ENCODE data around the gene PML.

The PML gene

GRCh38 chr15:74024687-74025086 lies 30.2 kb downstream of the PML start:
- Histone ChIP-seq H3K27ac (no peak overlapping the region), H3K4me3 (ENCODE audit: low read depth, low read length) (no peak overlapping the region), H3K27me3 (replicated peaks) (no peaks in the 10 kb centered on the region), H3K36me3 (replicated peaks) (peaks cover 43% of the 10 kb centered on the region)
- in situ Hi-C loops (cut with HindIII; ENCODE audit: low pct_ligation_motif_present, low sequenced_read_pairs) = no loop called here
- no peak for DNase-seq
- TF ChIP-seq CTCF (IDR thresholded peaks at IDR 0.05; ENCODE audit: low read depth, low read length, missing control alignments) = no peak

- in situ Hi-C loops (cut with HindIII; ENCODE audit: low pct_ligation_motif_present, low sequenced_read_pairs) = no loop called here
- no peak for TF ChIP-seq CTCF (IDR thresholded peaks at IDR 0.05; ENCODE audit: low read depth, low read length, missing control alignments)
- Histone ChIP-seq H3K27me3 (replicated peaks) (no peaks in the 10 kb centered on the region), H3K27ac (no peak overlapping the region), H3K4me3 (ENCODE audit: low read depth, low read length) (no peak overlapping the region), H3K36me3 (replicated peaks) (peaks cover 43% of the 10 kb centered on the region)
- peak; percentile 25 for DNase-seq
Observed at GRCh38 chr15:74025436-74025835, 30.9 kb downstream of the PML start.

- H3K36me3 ChIP-seq (replicated peaks) = peaks cover 47% of the 10 kb centered on the region
- H3K27me3 ChIP-seq (replicated peaks) = no peaks in the 10 kb centered on the region
- DNase-seq = no peak
- in situ Hi-C loops (cut with HindIII; ENCODE audit: low pct_ligation_motif_present, low sequenced_read_pairs) = no loop called here
- no peak overlapping the region for H3K4me3 ChIP-seq (ENCODE audit: low read depth, low read length)
- TF ChIP-seq CTCF (IDR thresholded peaks at IDR 0.05; ENCODE audit: low read depth, low read length, missing control alignments) = no peak
- no peak overlapping the region for H3K27ac ChIP-seq
Observed at GRCh38 chr15:74027688-74028087, 33.2 kb downstream of the PML start.

- Histone ChIP-seq H3K27me3 (replicated peaks) (no peaks in the 10 kb centered on the region), H3K36me3 (replicated peaks) (peaks cover 48% of the 10 kb centered on the region), H3K4me3 (ENCODE audit: low read depth, low read length) (no peak overlapping the region), H3K27ac (no peak overlapping the region)
- in situ Hi-C loops (cut with HindIII; ENCODE audit: low pct_ligation_motif_present, low sequenced_read_pairs) = no loop called here
- DNase-seq = no peak
- no peak for TF ChIP-seq CTCF (IDR thresholded peaks at IDR 0.05; ENCODE audit: low read depth, low read length, missing control alignments)
Observed at GRCh38 chr15:74028646-74029045, 34.1 kb downstream of the PML start.

- Histone ChIP-seq H3K4me3 (ENCODE audit: low read depth, low read length) (no peak overlapping the region), H3K27ac (no peak overlapping the region), H3K27me3 (replicated peaks) (no peaks in the 10 kb centered on the region), H3K36me3 (replicated peaks) (peaks cover 58% of the 10 kb centered on the region)
- in situ Hi-C loops (cut with HindIII; ENCODE audit: low pct_ligation_motif_present, low sequenced_read_pairs) = no loop called here
- DNase-seq = no peak
- no peak for TF ChIP-seq CTCF (IDR thresholded peaks at IDR 0.05; ENCODE audit: low read depth, low read length, missing control alignments)
Observed at GRCh38 chr15:74032046-74032445, 37.5 kb downstream of the PML start.

All from brain microvascular endothelial cell (primary cell).